GM23338 (cell line): ENCODE data around the gene RARG. TPM values are rescaled to one million over a fixed set of nuclear protein-coding genes. Genes with fewer than 3 reads are reported as not detected.

ENCODE experiments used
- ATAC-seq: fragments of 200-7000 bp; cut with Tn5 transposase; 3 replicates; pipeline ENCODE4 v1.9.1; 2020
- DNase-seq: peaks from one replicate; pipeline ENCODE4 v3.0.0-alpha.2; 2015; ENCODE audit warnings: low spot score
- H2AFZ ChIP-seq: fragments of 200-600 bp; sonication (generic); 2 replicates; pipeline ENCODE4 v1.8.0; 2016; ENCODE audit warnings: antibody characterized with exemption, mild to moderate bottlenecking, moderate library complexity
- H3F3A ChIP-seq: fragments of 200-600 bp; sonication (generic); replicated peaks from 2 replicates; pipeline ENCODE4 v1.8.0; 2017; ENCODE audit warnings: antibody characterized with exemption, mixed run types, low read depth
- H3K27ac ChIP-seq: fragments of 200-600 bp; sonication (generic); 2 replicates; pipeline ENCODE4 v1.6.1; 2016; ENCODE audit warnings: low read depth
- H3K27me3 ChIP-seq: fragments of 200-600 bp; sonication (generic); 2 replicates; pipeline ENCODE4 v1.8.0; 2016; ENCODE audit warnings: mild to moderate bottlenecking, mixed run types, moderate library complexity; ENCODE audit not compliant: insufficient read depth
- H3K36me3 ChIP-seq: fragments of 200-600 bp; sonication (generic); 2 replicates; pipeline ENCODE4 v1.8.0; 2016; ENCODE audit warnings: mild to moderate bottlenecking; ENCODE audit not compliant: insufficient read depth
- H3K4me1 ChIP-seq: fragments of 200-600 bp; sonication (generic); 2 replicates; pipeline ENCODE4 v1.8.0; 2016; ENCODE audit warnings: mild to moderate bottlenecking, moderate library complexity; ENCODE audit not compliant: insufficient read depth
- H3K4me2 ChIP-seq: fragments of 200-600 bp; sonication (generic); 2 replicates; pipeline ENCODE4 v1.7.1; 2017; ENCODE audit warnings: mixed run types
- H3K4me3 ChIP-seq: fragments of 200-600 bp; sonication (generic); 2 replicates; pipeline ENCODE4 v1.6.1; 2016; ENCODE audit warnings: mixed run types
- H3K79me2 ChIP-seq: fragments of 200-600 bp; sonication (generic); replicated peaks from 2 replicates; pipeline ENCODE4 v1.8.0; 2017; ENCODE audit warnings: mild to moderate bottlenecking; ENCODE audit not compliant: insufficient read depth
- H3K9me2 ChIP-seq: fragments of 200-600 bp; sonication (generic); 2 replicates; pipeline ENCODE4 v1.8.0; 2017; ENCODE audit not compliant: insufficient read depth
- H4K20me1 ChIP-seq: fragments of 200-600 bp; sonication (generic); replicated peaks from 2 replicates; pipeline ENCODE4 v1.8.0; 2017; ENCODE audit warnings: mild to moderate bottlenecking; ENCODE audit not compliant: insufficient read depth
- H3K27ac Mint-ChIP-seq: 2 replicates; pipeline ENCODE4 v1.8.0; 2020; ENCODE audit warnings: inconsistent platforms, mild to moderate bottlenecking, moderate library complexity, mixed read lengths
- H3K27me3 Mint-ChIP-seq: 3 replicates; pipeline ENCODE4 v1.8.0; 2022; ENCODE audit warnings: low read depth, mild to moderate bottlenecking, moderate library complexity, mixed read lengths, inconsistent platforms; ENCODE audit not compliant: insufficient read depth, poor library complexity
- H3K36me3 Mint-ChIP-seq: 3 replicates; pipeline ENCODE4 v1.8.0; 2021; ENCODE audit warnings: low read depth, mild to moderate bottlenecking, inconsistent platforms, moderate library complexity, mixed read lengths
- H3K4me1 Mint-ChIP-seq: 3 replicates; pipeline ENCODE4 v1.8.0; 2020; ENCODE audit warnings: mild to moderate bottlenecking, inconsistent platforms, mixed read lengths
- H3K4me3 Mint-ChIP-seq: 3 replicates; pipeline ENCODE4 v1.8.0; 2021; ENCODE audit warnings: moderate library complexity, mild to moderate bottlenecking, inconsistent platforms, mixed read lengths
- H3K9me3 Mint-ChIP-seq: 3 replicates; pipeline ENCODE4 v1.8.0; 2020; ENCODE audit warnings: moderate library complexity, mild to moderate bottlenecking, inconsistent platforms, mixed read lengths
- EZH2 ChIP-seq: fragments of 200-600 bp; sonication (generic); IDR thresholded peaks from one replicate; pipeline ENCODE4 v1.8.0; 2017; ENCODE audit warnings: antibody characterized with exemption, mild to moderate bottlenecking, low read depth; ENCODE audit not compliant: unreplicated experiment
- EZH2phosphoT487 ChIP-seq: fragments of 200-600 bp; sonication (generic); IDR thresholded peaks from one replicate; pipeline ENCODE4 v1.8.1; 2018; ENCODE audit warnings: antibody characterized with exemption; ENCODE audit not compliant: unreplicated experiment
- JUNB ChIP-seq: IDR thresholded peaks from one replicate; pipeline ENCODE4 v1.6.1; 2016; ENCODE audit warnings: antibody characterized with exemption; ENCODE audit not compliant: unreplicated experiment
- NANOG ChIP-seq: IDR thresholded peaks from 2 replicates; pipeline ENCODE4 v1.6.1; 2016; ENCODE audit warnings: antibody characterized with exemption, borderline replicate concordance
- POLR2AphosphoS5 ChIP-seq: IDR thresholded peaks from 2 replicates; pipeline ENCODE4 v1.6.1; 2016; ENCODE audit warnings: antibody characterized with exemption, low read depth
- STAT1 ChIP-seq: IDR thresholded peaks from one replicate; pipeline ENCODE4 v1.6.1; 2016; ENCODE audit warnings: antibody characterized with exemption; ENCODE audit not compliant: unreplicated experiment
- ZNF331 ChIP-seq: fragments of 250-450 bp; sonication (Bioruptor Pico); IDR thresholded peaks from 2 replicates; pipeline ENCODE4 v1.5.0; 2020; ENCODE audit warnings: low read depth, mild to moderate bottlenecking, moderate library complexity
- polyA plus RNA-seq: library from polyadenylated mRNA; unstranded; fragments of >200 nt; fragmentation: Nextera tagmentation; extraction: Ambion mirVana; gene quantifications from 2 replicates; pipeline ENCODE4 v1.2.1, GENCODE V29; 2016
- total RNA-seq: library from RNA; depleted of rRNA; stranded (reverse); fragments of >200 nt; shearing (Covaris generic); gene quantifications from 2 replicates; pipeline ENCODE4 v1.2.3, GENCODE V29; 2014
- TF ChIP-seq, protein P1 (sequence below): IDR thresholded peaks from 2 replicates; pipeline ENCODE4 v1.6.1; 2016; ENCODE audit warnings: antibody characterized with exemption
- TF ChIP-seq, protein P2 (sequence below): IDR thresholded peaks from one replicate; pipeline ENCODE4 v1.6.1; 2018; ENCODE audit warnings: antibody characterized with exemption; ENCODE audit not compliant: unreplicated experiment
- TF ChIP-seq, protein P3 (sequence below), 2 experiments: fragments of 200-600 bp in 1 of 2; sonication (generic) in 1 of 2; conservative IDR thresholded peaks; 2 replicates each; pipeline versions ENCODE4 v1.5.1 to v1.6.1; 2016 to 2017; ENCODE audit warnings: antibody characterized with exemption in 2 of 2, low read depth in 2 of 2, mild to moderate bottlenecking in 2 of 2, moderate library complexity in 1 of 2

RARG gene
- total and polyA plus RNA-seq, 2 experiments from 2014 or later: 18.5 to 50.2 TPM

DNA sequence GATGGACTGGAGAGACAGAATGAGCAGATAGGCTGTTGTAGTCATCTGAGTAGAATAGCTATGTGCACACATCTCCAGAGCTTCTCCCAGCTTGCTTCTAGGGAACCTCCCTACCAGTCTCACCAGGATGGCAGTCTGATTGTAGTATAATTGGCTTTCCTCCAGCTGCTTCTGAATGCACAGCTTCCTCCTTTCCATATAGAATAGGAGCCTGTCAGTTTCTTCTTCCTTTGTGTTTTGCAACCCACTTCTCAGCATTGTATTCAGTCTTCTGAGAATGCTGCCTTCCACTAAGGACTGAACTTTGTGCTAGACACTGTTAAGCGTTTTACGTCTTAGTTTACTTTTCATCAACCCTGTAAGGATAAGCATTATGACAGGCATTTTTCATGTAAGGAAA is 49.1 kb downstream of the RARG start (continued):
- TF ChIP-seq EZH2phosphoT487 (no peak), NANOG (no peak), JUNB (no peak), ZNF331 (no peak), EZH2 (no peak)
- TF ChIP-seq, protein P1, sequence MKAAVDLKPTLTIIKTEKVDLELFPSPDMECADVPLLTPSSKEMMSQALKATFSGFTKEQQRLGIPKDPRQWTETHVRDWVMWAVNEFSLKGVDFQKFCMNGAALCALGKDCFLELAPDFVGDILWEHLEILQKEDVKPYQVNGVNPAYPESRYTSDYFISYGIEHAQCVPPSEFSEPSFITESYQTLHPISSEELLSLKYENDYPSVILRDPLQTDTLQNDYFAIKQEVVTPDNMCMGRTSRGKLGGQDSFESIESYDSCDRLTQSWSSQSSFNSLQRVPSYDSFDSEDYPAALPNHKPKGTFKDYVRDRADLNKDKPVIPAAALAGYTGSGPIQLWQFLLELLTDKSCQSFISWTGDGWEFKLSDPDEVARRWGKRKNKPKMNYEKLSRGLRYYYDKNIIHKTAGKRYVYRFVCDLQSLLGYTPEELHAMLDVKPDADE: no peak
- TF ChIP-seq, protein P2, sequence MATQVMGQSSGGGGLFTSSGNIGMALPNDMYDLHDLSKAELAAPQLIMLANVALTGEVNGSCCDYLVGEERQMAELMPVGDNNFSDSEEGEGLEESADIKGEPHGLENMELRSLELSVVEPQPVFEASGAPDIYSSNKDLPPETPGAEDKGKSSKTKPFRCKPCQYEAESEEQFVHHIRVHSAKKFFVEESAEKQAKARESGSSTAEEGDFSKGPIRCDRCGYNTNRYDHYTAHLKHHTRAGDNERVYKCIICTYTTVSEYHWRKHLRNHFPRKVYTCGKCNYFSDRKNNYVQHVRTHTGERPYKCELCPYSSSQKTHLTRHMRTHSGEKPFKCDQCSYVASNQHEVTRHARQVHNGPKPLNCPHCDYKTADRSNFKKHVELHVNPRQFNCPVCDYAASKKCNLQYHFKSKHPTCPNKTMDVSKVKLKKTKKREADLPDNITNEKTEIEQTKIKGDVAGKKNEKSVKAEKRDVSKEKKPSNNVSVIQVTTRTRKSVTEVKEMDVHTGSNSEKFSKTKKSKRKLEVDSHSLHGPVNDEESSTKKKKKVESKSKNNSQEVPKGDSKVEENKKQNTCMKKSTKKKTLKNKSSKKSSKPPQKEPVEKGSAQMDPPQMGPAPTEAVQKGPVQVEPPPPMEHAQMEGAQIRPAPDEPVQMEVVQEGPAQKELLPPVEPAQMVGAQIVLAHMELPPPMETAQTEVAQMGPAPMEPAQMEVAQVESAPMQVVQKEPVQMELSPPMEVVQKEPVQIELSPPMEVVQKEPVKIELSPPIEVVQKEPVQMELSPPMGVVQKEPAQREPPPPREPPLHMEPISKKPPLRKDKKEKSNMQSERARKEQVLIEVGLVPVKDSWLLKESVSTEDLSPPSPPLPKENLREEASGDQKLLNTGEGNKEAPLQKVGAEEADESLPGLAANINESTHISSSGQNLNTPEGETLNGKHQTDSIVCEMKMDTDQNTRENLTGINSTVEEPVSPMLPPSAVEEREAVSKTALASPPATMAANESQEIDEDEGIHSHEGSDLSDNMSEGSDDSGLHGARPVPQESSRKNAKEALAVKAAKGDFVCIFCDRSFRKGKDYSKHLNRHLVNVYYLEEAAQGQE: no peak

DNA sequence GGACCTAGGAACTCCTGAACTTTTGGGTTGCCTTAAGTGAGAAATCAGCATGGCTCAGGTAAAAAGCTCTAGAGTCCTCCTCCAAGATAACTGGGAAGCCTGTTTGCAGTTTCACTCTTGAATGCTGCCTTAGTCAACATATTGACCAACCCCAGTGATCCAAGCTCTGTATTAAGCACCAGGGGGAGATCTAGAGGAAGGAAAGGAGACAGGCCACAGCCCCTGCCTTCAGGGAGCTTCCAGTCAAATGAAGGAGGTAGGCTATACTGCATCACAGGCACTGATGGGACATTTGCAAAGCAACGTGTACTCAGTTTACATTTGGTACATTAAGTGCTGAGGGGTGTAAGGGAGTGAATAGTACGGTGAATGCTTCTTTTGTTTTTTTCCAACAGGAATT is 50.1 kb downstream of the RARG start:
- Mint-ChIP-seq H3K27ac (no peak overlapping the region), H3K27me3 (peaks cover 32% of the 10 kb centered on the region), H3K4me1 (peaks cover 23% of the 10 kb centered on the region), H3K4me3 (peak overlapping the region; percentile 84), H3K36me3 (peaks cover 52% of the 10 kb centered on the region), H3K9me3 (no peaks in the 10 kb centered on the region)
- Histone ChIP-seq H3K27me3 (peaks cover 30% of the 10 kb centered on the region), H3K4me3 (peak overlapping the region; percentile 80), H4K20me1 (peaks cover 23% of the 10 kb centered on the region), H3F3A (peaks cover 19% of the 10 kb centered on the region), H3K36me3 (peaks cover 16% of the 10 kb centered on the region), H2AFZ (no peak overlapping the region), H3K27ac (no peak overlapping the region), H3K79me2 (peaks cover 17% of the 10 kb centered on the region), H3K4me2 (peak overlapping the region; percentile 98), H3K9me2 (no peaks in the 10 kb centered on the region), H3K4me1 (peaks cover 17% of the 10 kb centered on the region)
- no peak for DNase-seq
- ATAC-seq: no peak
- TF ChIP-seq ZNF331: no peak
- no peak for TF ChIP-seq POLR2AphosphoS5
- no peak for TF ChIP-seq EZH2phosphoT487
- TF ChIP-seq, protein P3, sequence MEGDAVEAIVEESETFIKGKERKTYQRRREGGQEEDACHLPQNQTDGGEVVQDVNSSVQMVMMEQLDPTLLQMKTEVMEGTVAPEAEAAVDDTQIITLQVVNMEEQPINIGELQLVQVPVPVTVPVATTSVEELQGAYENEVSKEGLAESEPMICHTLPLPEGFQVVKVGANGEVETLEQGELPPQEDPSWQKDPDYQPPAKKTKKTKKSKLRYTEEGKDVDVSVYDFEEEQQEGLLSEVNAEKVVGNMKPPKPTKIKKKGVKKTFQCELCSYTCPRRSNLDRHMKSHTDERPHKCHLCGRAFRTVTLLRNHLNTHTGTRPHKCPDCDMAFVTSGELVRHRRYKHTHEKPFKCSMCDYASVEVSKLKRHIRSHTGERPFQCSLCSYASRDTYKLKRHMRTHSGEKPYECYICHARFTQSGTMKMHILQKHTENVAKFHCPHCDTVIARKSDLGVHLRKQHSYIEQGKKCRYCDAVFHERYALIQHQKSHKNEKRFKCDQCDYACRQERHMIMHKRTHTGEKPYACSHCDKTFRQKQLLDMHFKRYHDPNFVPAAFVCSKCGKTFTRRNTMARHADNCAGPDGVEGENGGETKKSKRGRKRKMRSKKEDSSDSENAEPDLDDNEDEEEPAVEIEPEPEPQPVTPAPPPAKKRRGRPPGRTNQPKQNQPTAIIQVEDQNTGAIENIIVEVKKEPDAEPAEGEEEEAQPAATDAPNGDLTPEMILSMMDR (conservative IDR thresholded peaks at IDR 0.05; ENCODE audit: low read depth in 2 of 2): no peak
- no peak for TF ChIP-seq JUNB
- TF ChIP-seq STAT1: no peak
- TF ChIP-seq, protein P2: no peak
